ENCODE results near the gene WLS.

- TF ChIP-seq CTCF (IDR thresholded peaks at IDR 0.05) (no peak), ZFX (IDR thresholded peaks at IDR 0.05; ENCODE audit: borderline replicate concordance) (no peak)
These were observed 13.8 kb downstream of the WLS start for GRCh38 chr1:68218490-68218889.

Data from 22Rv1 (cell line).